PFSK-1 (cell line): Measurements from ENCODE around the gene YWHAG.

Experiments used
- FOXP2 ChIP-seq: optimal IDR thresholded peaks from 2 replicates; pipeline ENCODE3; 2011; ENCODE audit warnings: borderline replicate concordance, control low read depth, inconsistent platforms; ENCODE audit not compliant: insufficient read depth; ENCODE audit errors: extremely low read length, extremely low read depth
- POLR2AphosphoS5 ChIP-seq: IDR thresholded peaks from 2 replicates; pipeline ENCODE4 v1.6.1; 2012; ENCODE audit warnings: low read depth, mild to moderate bottlenecking, control low read depth, low read length, moderate library complexity
- SIN3A ChIP-seq: IDR thresholded peaks from 2 replicates; pipeline ENCODE4 v1.6.1; 2012; ENCODE audit warnings: mild to moderate bottlenecking, low read length, moderate library complexity, borderline replicate concordance; ENCODE audit not compliant: insufficient read depth
- TAF1 ChIP-seq: IDR thresholded peaks from 2 replicates; pipeline ENCODE4 v1.6.1; 2012; ENCODE audit warnings: low read length, control low read depth, borderline replicate concordance; ENCODE audit not compliant: insufficient read depth
- TF ChIP-seq, protein P1 (sequence below), 2 experiments: IDR thresholded peaks; 2 replicates each; pipeline versions ENCODE4 v1.6.1 to v1.8.0; 2011 to 2012; ENCODE audit warnings: low read depth in 2 of 2, low read length in 2 of 2, control low read depth in 1 of 2, inconsistent platforms in 1 of 2, mild to moderate bottlenecking in 1 of 2, moderate library complexity in 1 of 2; ENCODE audit not compliant: insufficient read depth in 1 of 2

Gene YWHAG

DNA sequence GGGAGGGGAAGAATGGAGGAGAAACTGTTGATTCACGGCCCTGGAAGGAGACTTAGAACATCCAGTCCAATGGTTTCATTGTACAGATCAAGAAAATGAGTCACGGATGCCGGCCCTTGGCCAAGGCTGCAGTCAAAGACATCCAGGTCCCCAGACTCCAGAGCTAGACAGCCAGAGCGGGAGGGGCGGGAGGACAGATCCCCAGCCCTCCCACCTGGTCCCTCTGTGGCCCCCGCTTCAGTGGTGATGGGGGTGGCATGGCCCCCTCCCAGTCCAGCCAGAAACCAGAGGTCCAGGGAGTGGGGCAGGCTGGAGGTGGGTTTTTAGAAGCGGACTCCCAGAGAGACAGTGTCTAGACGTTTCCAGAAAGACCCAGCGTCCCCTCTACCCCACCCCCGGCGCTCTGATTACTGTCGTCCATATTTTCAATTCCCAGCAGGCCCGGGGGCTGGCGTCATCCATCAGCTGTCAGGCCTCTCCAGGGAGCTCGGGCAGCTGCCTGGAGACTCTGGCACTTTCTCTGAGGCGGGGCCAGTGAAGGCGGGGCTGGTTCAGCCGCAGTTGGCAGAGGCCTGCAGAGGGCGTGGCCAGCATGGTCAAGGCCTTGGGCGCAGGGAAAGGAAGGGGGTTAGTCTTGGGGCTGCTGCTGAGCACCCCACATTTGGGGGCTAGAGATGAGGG, 64.3 kb downstream of the YWHAG start:
- TF ChIP-seq POLR2AphosphoS5 (no peak), TAF1 (no peak), SIN3A (no peak), FOXP2 (peak; percentile 51)
- TF ChIP-seq, protein P1, sequence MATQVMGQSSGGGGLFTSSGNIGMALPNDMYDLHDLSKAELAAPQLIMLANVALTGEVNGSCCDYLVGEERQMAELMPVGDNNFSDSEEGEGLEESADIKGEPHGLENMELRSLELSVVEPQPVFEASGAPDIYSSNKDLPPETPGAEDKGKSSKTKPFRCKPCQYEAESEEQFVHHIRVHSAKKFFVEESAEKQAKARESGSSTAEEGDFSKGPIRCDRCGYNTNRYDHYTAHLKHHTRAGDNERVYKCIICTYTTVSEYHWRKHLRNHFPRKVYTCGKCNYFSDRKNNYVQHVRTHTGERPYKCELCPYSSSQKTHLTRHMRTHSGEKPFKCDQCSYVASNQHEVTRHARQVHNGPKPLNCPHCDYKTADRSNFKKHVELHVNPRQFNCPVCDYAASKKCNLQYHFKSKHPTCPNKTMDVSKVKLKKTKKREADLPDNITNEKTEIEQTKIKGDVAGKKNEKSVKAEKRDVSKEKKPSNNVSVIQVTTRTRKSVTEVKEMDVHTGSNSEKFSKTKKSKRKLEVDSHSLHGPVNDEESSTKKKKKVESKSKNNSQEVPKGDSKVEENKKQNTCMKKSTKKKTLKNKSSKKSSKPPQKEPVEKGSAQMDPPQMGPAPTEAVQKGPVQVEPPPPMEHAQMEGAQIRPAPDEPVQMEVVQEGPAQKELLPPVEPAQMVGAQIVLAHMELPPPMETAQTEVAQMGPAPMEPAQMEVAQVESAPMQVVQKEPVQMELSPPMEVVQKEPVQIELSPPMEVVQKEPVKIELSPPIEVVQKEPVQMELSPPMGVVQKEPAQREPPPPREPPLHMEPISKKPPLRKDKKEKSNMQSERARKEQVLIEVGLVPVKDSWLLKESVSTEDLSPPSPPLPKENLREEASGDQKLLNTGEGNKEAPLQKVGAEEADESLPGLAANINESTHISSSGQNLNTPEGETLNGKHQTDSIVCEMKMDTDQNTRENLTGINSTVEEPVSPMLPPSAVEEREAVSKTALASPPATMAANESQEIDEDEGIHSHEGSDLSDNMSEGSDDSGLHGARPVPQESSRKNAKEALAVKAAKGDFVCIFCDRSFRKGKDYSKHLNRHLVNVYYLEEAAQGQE (IDR thresholded peaks at IDR 0.05; ENCODE audit: insufficient read depth in 1 of 2, low read depth in 2 of 2, low read length in 2 of 2): no peak

DNA sequence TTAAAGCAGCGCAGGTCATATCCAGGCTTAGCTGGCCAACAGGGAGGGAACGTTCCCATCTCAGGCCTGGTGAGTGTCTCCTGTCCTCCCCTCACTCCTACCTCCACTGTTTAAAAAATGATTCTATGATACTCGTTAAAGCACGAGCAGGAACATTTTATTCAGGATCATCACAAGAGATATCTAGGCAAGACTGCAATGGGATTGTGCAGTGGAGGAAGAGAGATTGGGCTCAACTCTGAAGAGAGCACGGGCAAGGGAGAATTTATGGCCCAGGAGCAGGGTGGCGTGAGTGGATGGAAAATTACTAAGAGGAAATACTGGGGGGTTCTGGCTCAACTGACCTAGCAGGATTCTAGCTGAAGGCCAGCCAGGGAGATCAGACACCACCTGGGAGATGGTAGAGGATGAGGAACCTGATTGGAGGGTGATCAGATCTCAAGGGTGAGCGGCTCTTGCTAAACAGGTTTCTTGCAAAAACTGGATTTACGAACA, 65.3 kb downstream of the YWHAG start:
- TF ChIP-seq FOXP2 (no peak), POLR2AphosphoS5 (no peak), SIN3A (no peak), TAF1 (no peak)
- TF ChIP-seq, protein P1 (IDR thresholded peaks at IDR 0.05; ENCODE audit: insufficient read depth in 1 of 2, low read depth in 2 of 2, low read length in 2 of 2): no peak

DNA sequence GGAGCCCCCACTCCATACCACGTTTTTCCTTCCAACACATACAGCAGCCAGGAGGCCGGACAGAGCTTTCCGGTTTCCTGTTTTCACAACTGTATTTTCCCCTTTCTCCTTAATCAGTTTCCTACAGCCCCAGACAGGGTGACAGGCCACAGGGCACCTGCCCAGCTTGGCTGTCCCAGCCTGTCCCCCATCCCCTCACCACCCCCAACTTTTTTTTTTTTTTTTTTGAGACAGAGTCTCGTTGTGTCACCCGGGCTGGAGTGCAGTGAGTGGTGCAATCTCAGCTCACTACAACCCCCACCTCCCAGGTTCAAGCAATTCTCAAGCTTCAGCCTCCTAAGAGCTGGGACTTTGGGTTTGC, 66.6 kb downstream of the YWHAG start:
- TF ChIP-seq, protein P1 (IDR thresholded peaks at IDR 0.05; ENCODE audit: insufficient read depth in 1 of 2, low read depth in 2 of 2, low read length in 2 of 2): peak in 1 of 2 experiments; percentile 59; a peak in 1 of 4 replicates
- TF ChIP-seq POLR2AphosphoS5 (0 out of 2 replicates have a peak, but pooled peaks have one; percentile 1), FOXP2 (no peak), SIN3A (no peak; the same call in 1 of the 2 replicates), TAF1 (peak; percentile 47; the same call in 1 of the 2 replicates)

DNA sequence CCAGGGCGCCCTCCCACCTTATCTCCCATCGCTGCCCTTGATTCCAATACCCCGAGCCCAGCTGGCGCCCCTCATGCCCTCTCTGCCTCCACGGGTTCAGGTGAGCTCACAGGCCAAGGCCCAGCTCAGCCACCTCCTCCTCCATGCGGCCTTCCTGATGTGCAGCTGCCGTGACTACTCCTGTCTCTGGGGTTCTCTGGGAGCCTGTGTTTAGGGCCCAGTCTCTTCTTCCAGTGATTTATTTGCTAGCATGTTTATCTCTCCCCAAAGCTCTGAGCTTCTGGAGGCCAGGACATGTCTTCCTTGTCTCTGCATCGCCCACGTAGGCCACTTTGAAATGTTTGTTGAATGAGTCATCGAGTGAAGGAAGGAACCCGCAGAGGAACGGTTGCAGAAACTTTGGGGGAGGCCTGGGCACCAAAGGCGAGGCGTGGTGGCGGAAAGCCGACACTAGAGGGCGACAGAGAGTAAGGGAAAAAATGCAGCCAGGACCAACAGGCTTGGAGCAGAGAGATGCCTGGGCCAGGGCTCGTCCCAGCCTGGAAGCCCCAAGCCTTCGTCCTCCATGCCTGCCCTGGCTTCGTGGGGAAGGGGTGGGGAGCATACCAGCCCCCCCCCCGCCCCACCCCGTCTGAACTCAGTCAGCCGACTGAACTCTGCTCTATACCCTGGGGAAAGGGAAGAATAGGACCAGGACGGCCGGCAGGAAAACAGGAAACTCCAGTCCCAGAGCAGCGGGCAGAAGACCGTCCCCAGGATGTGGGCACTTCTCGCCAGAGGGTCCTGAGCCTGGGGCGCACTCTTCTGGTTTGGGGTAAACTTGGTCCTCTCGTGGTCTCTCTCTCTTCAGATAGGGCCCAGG, 67.2 kb downstream of the YWHAG start:
- 0 out of 2 replicates have a peak, but pooled peaks have one; percentile 42 for TF ChIP-seq POLR2AphosphoS5
- TF ChIP-seq FOXP2: peak; percentile 54
- no peak for TF ChIP-seq SIN3A
- TF ChIP-seq, protein P1 (IDR thresholded peaks at IDR 0.05; ENCODE audit: insufficient read depth in 1 of 2, low read depth in 2 of 2, low read length in 2 of 2): no peak
- TF ChIP-seq TAF1: no peak
